ENCODE measurements around the gene TGFB1. TPM values are rescaled to one million over a fixed set of nuclear protein-coding genes. Genes with fewer than 3 reads are reported as not detected.

The TGFB1 gene
- total RNA-seq, 1 experiment from 2014 or later, result 15.0 TPM

DNA sequence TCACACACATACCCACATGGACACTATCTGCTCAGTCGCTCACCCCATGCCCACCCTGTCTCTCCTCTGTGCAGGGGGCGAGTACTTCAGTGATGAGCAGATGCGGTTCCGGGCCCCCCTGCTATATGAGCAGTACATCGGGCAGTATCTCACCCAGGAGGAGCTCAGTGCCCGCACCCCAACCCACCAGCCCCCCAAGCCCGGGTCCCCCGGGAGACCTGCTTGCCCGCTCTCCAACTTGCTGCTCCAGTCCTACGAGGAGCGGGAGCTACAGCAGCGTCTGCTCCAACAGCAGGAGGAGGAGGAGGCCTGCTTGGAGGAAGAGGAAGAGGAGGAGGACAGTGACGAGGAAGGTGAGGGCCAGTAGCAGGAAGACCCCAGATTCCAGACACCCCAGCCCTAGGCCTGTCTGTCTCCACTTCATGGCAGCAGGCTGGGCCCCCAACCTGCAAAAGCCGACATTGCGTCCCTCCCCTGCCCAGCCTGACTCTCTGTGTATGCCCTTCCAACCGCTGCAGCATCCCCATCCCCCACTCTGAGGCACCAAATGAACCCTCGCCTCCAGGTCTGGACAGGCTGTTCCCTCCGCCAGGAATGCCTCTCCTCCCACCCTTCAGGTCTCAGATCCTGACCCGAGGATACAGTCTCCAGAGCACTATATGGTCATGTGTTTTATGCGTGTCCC lies 34.1 kb downstream of the TGFB1 start:
- intact Hi-C loops (cut with micrococcal nuclease; ENCODE audit: unreplicated experiment), result no loop called here
- TF ChIP-seq, protein P1, sequence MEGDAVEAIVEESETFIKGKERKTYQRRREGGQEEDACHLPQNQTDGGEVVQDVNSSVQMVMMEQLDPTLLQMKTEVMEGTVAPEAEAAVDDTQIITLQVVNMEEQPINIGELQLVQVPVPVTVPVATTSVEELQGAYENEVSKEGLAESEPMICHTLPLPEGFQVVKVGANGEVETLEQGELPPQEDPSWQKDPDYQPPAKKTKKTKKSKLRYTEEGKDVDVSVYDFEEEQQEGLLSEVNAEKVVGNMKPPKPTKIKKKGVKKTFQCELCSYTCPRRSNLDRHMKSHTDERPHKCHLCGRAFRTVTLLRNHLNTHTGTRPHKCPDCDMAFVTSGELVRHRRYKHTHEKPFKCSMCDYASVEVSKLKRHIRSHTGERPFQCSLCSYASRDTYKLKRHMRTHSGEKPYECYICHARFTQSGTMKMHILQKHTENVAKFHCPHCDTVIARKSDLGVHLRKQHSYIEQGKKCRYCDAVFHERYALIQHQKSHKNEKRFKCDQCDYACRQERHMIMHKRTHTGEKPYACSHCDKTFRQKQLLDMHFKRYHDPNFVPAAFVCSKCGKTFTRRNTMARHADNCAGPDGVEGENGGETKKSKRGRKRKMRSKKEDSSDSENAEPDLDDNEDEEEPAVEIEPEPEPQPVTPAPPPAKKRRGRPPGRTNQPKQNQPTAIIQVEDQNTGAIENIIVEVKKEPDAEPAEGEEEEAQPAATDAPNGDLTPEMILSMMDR (IDR thresholded peaks at IDR 0.05; ENCODE audit: insufficient read depth in 1 of 2, low read depth in 1 of 2, low read length in 1 of 2, severe bottlenecking in 1 of 2, unreplicated experiment in 1 of 2), result no peak

DNA sequence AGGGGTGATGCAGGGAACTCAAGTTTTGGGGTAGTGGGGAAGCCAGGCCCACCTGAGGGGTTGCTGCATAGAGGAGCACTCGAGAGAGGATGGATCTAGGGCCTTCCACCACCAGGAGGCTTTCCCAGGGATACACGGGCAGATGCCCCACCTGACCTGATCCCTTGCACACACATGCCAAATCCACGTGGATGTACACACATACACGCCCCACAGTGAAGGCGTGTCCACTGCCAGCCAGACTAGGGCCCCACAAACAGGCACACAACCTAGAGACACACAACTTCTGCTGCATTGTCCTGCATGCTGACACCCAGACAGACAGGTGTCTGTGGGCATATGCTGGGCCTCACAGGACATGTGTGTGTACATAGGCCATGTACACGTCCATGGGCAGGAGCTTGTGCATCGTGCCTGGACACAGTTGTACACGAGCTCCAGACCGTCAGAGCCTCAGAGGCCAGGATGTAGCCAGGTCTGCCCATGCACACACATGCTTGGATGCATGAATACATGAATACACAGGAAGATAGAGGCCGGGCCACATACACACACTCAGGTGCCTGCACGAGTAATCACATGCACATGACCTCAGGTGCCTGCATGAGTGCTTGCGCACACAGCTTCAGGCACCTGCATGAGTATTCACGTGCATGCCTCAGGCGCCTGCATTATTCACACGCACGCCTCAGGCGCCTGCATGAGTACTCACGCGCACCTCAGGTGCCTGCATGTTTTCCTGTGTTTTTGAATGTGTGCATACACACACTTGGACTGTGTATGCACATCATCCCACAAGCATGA lies 34.8 kb downstream of the TGFB1 start:
- POLR2A ChIA-PET, result no interaction called here
- intact Hi-C loops (cut with micrococcal nuclease; ENCODE audit: unreplicated experiment), result no loop called here
- no TSS peak for BruUV-seq (replicated peaks)
- Histone ChIP-seq H3K4me3 (ENCODE audit: low read depth, low read length) (no peak overlapping the region), H3K36me3 (ENCODE audit: control insufficient read depth, insufficient read depth, low read length) (peaks cover 7% of the 10 kb centered on the region), H3K9me3 (no peaks in the 10 kb centered on the region), H3K4me1 (peaks cover 19% of the 10 kb centered on the region), H3K27me3 (replicated peaks; ENCODE audit: control insufficient read depth, insufficient read depth, low read length) (no peaks in the 10 kb centered on the region)
- TF ChIP-seq, protein P1 (IDR thresholded peaks at IDR 0.05; ENCODE audit: insufficient read depth in 1 of 2, low read depth in 1 of 2, low read length in 1 of 2, severe bottlenecking in 1 of 2, unreplicated experiment in 1 of 2), result no peak
- Mint-ChIP-seq H3K4me3 (ENCODE audit: unreplicated experiment) (no peak overlapping the region), H3K4me1 (ENCODE audit: low read depth, unreplicated experiment) (peaks cover 11% of the 10 kb centered on the region), H3K36me3 (ENCODE audit: insufficient read depth, unreplicated experiment) (peaks cover 58% of the 10 kb centered on the region), H3K9me3 (ENCODE audit: unreplicated experiment) (no peaks in the 10 kb centered on the region), H3K27ac (ENCODE audit: unreplicated experiment) (no peak overlapping the region), H3K27me3 (ENCODE audit: insufficient read depth, unreplicated experiment) (no peaks in the 10 kb centered on the region)
- CTCF ChIA-PET, result no interaction called here
- DNase-seq, result no peak

More for the DNA sequence above, 34.1 kb downstream of the TGFB1 start:
- no peaks in the 10 kb centered on the region for H3K9me3 Mint-ChIP-seq (ENCODE audit: unreplicated experiment)
- H3K4me3 ChIP-seq (ENCODE audit: low read depth, low read length), result no peak overlapping the region
- no peaks in the 10 kb centered on the region for H3K27me3 Mint-ChIP-seq (ENCODE audit: insufficient read depth, unreplicated experiment)
- peaks cover 13% of the 10 kb centered on the region for H3K4me1 Mint-ChIP-seq (ENCODE audit: low read depth, unreplicated experiment)
- no peak overlapping the region for H3K4me3 Mint-ChIP-seq (ENCODE audit: unreplicated experiment)
- H3K4me1 ChIP-seq, result peaks cover 26% of the 10 kb centered on the region
- no TSS peak for BruUV-seq (replicated peaks)
- CTCF ChIA-PET, result no interaction called here
- H3K36me3 ChIP-seq (ENCODE audit: control insufficient read depth, insufficient read depth, low read length), result peaks cover 7% of the 10 kb centered on the region
- H3K36me3 Mint-ChIP-seq (ENCODE audit: insufficient read depth, unreplicated experiment), result peaks cover 56% of the 10 kb centered on the region
- H3K27me3 ChIP-seq (replicated peaks; ENCODE audit: control insufficient read depth, insufficient read depth, low read length), result no peaks in the 10 kb centered on the region
- no peak for DNase-seq
- H3K27ac Mint-ChIP-seq (ENCODE audit: unreplicated experiment), result no peak overlapping the region
- H3K9me3 ChIP-seq, result no peaks in the 10 kb centered on the region
- POLR2A ChIA-PET, result no interaction called here

DNA sequence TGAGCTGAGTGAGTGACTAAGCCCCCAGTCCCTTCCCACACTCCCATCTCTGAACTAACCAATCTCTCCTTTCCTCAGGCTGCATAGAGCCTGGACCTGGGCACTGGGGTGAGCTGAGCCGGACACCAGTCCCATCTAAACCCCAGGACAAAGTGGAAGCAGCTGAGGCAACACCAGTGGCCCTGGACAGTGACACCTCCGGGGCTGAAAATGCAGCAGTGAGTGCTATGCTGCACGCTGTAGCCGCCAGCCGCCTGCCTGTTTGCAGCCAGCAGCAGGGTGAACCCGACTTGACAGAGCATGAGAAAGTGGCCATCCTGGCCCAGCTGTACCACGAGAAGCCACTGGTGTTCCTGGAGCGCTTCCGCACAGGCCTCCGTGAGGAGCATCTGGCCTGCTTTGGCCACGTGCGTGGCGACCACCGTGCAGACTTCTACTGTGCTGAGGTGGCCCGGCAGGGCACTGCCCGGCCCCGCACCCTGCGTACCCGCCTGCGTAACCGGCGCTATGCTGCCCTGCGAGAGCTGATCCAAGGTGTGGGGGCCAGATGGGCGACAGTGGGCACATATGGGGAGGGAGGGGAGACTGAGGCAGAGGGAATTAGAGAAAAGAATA lies 37.3 kb downstream of the TGFB1 start:
- BruUV-seq (replicated peaks), result no TSS peak
- H3K27me3 Mint-ChIP-seq (ENCODE audit: insufficient read depth, unreplicated experiment), result no peaks in the 10 kb centered on the region
- CTCF ChIA-PET, result no interaction called here
- Histone ChIP-seq H3K4me3 (ENCODE audit: low read depth, low read length) (no peak overlapping the region), H3K36me3 (ENCODE audit: control insufficient read depth, insufficient read depth, low read length) (peaks cover 8% of the 10 kb centered on the region), H3K4me1 (peaks cover 5% of the 10 kb centered on the region; the same call in 1 of the 2 replicates), H3K27me3 (replicated peaks; ENCODE audit: control insufficient read depth, insufficient read depth, low read length) (no peaks in the 10 kb centered on the region), H3K9me3 (no peaks in the 10 kb centered on the region)
- no peaks in the 10 kb centered on the region for H3K4me1 Mint-ChIP-seq (ENCODE audit: low read depth, unreplicated experiment)
- H3K4me3 Mint-ChIP-seq (ENCODE audit: unreplicated experiment), result no peak overlapping the region
- TF ChIP-seq, protein P1 (IDR thresholded peaks at IDR 0.05; ENCODE audit: insufficient read depth in 1 of 2, low read depth in 1 of 2, low read length in 1 of 2, severe bottlenecking in 1 of 2, unreplicated experiment in 1 of 2), result no peak
- no peak overlapping the region for H3K27ac Mint-ChIP-seq (ENCODE audit: unreplicated experiment)
- POLR2A ChIA-PET, result no interaction called here
- H3K36me3 Mint-ChIP-seq (ENCODE audit: insufficient read depth, unreplicated experiment), result peaks cover 59% of the 10 kb centered on the region
- intact Hi-C loops (cut with micrococcal nuclease; ENCODE audit: unreplicated experiment), result no loop called here
- no peak for DNase-seq
- no peaks in the 10 kb centered on the region for H3K9me3 Mint-ChIP-seq (ENCODE audit: unreplicated experiment)

All from Caco-2 (cell line).